G401 (cell line): ENCODE data around the gene TUBB. TPM values are rescaled to one million over a fixed set of nuclear protein-coding genes. Genes with fewer than 3 reads are reported as not detected.
"Not testable (repeated sequence)": the region's sequence is repeated elsewhere in the genome, so short reads cannot be mapped to it uniquely, and the experiment has no call there.

Experiments
- DNase-seq: peaks from one replicate; pipeline ENCODE4 v3.0.0-alpha.2; 2015; ENCODE audit warnings: low spot score
- in situ Hi-C: cut with HindIII; loops from 2 replicates; pipeline ENCODE4 v1.10.0; 2016; ENCODE audit warnings: low sequenced_read_pairs, mixed read lengths
- total RNA-seq: library from RNA; depleted of rRNA; stranded (reverse); fragments of >200 nt; shearing (Covaris generic); gene quantifications from 2 replicates; pipeline ENCODE4 v1.2.3, GENCODE V29; 2014

Gene TUBB
- total RNA-seq, 1 experiment from 2014 or later, result 575 TPM

- DNase-seq, result no peak
These were observed 32.2 kb downstream of the TUBB start for GRCh38 chr6:30752157-30752927.

GRCh38 chr6:30754631-30755030, 34.5 kb downstream of the TUBB start:
- DNase-seq, result no peak

More at GRCh38 chr6:30752157-30752927, 32.2 kb downstream of the TUBB start:
- in situ Hi-C loops, result no loop called here

GRCh38 chr6:30756405-30757003, 36.4 kb downstream of the TUBB start:
- DNase-seq, in situ Hi-C loops: not testable (repeated sequence)

More at GRCh38 chr6:30754631-30755030, 34.5 kb downstream of the TUBB start:
- in situ Hi-C loops, result no loop called here

GRCh38 chr6:30757261-30757904, 37.2 kb downstream of the TUBB start:
- in situ Hi-C loops, result no loop called here
- DNase-seq, result no peak

DNA sequence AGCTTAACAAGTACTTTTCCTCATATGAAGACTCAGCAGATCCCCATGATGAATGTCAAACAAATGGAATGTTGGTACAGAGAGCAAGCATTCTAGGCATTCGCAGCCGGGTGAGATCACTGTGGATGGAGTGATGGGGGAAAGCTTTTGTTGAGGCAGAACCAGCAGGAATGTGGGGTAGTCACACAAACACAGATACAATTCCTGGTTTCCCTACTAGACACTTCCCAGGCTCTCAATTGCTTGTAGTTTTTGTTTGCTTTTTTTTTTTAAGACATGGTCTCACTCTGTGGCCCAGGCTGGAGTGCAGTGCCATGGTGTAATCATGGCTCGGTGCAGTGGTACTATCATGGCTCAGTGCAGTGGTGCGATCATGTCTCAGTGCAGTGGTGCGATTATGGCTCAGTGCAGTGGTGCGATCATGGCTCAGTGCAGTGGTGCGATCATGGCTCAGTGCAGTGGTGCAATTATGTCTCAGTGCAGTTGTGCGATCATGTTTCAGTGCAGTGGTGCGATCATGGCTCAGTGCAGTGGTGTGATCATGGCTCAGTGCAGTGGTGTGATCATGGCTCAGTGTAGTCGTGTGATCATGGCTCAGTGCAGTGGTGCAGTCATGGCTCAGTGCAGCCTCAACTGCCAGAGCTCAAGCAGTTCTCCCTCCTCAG, 39.6 kb downstream of the TUBB start:
- DNase-seq, result no peak
- in situ Hi-C loops, result no loop called here

DNA sequence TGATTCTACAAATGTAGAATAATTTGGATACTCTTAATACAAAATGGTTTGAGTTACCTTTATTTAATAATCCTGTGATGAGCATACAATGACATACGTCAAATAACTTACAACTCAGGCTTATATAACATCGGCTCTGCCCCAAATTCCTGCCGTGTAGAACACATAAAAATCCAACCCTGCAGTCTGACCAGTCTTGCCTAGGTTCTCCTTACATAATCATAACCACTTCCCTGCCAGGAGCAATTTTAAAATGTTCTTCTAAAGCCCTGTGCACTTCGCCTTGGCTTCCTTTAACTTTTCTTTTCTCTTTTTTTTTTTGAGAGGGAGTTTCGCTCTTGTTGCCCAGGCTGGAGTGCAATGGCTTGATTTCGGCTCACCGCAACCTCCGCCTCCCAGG, 40.4 kb downstream of the TUBB start:
- in situ Hi-C loops, result no loop called here
- no peak for DNase-seq

DNA sequence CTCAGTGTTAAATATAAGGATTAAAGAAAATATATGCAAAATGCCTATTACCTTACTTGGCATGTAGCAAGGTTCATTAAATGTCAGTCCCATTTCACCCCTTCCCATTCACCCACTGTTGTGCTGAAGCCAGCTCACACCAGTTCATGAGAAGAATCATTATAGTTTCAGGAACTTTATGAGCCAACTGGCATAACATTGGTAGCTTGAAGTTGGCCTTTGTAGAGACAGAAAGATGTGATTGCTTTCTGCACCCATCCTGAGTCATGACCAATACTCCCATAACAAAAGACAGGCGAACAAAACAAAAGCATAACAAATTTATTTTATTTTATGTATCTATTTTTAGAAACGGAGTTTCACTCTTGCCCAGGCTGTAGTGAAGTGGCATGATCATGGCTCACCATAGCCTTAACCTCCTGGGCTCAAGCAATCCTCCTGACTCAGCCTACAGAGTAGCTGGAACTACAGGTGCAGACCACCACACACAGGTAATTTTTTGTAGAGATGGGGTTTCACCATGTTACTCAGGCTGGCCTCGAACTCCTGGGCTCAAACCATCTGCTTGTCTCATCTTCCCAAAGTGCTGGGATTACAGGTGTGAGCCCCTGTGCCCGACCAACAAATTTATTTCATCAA, 41.8 kb downstream of the TUBB start:
- no peak for DNase-seq
- in situ Hi-C loops, result no loop called here

GRCh38 chr6:30763155-30763617, 43.0 kb downstream of the TUBB start:
- DNase-seq, result no peak
- in situ Hi-C loops, result no loop called here

DNA sequence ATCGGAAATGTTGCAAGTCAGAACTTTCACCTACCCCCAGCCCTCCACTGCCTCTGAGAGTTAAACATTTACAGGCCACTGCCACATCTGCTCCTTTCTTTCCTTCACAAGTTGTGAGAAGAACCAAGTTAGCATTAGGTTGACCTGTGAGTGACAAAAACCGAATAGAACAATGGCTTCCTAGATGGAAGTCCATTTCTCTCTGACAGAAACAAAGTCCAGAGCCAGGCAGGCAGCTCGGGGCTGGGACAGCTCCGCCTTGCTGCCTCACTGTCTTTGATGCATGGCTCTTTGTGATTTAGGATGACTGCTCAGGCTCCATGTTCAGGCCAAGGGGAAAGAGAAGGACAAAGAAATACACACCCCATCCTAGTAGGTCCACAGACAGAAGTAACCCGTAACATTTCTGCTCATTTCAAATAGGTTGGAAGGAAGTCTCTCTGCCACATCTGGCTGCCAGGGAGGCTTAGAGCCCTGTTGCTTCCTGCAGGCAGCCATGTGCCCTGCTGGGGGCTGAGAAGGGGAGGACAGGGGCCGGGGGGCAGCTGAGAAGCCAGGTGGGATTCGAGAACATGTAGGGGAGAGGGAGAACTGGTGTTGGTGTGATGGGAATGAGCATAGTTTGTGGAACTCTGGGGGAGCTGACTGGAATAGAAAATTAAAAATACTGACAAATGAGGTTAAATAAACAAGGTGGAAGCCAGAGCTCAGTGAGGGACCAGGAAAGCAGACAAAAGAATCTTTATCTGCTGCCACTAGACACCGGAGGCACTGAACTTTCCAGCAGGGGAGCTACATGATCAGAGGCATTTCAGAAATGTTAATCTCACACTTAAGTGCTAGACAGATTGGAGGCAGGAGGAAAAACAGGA, 43.7 kb downstream of the TUBB start:
- DNase-seq, result peak; percentile 81
- in situ Hi-C loops, result no loop called here

DNA sequence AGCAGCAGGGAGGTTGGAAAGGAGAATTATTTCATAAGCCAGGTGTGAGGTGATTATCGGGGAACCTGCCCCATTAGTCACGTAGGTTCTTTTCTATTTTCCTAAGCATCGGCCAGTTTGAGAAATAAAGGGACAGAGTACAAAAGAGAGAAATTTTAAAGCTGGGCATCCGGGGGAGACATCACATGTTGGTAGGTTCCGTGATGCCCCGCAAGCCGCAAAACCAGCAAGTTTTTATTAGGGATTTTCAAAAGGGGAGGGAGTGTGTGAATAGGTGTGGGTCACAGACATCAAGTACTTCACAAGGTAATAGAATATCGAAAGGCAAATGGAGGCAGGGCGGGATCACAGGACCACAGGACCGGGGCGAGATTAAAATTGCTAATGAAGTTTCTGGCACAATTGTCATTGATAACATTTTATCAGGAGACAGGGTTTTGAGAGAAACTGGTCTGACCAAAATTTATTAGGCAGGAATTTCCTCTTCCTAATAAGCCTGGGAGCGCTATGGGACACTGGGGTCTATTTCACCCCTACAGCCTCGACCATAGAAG, 44.4 kb downstream of the TUBB start:
- peak; percentile 31 for DNase-seq
- in situ Hi-C loops, result not testable (repeated sequence)

- in situ Hi-C loops, result not testable (repeated sequence)
- peak; percentile 61 for DNase-seq
These were observed 45.3 kb downstream of the TUBB start for GRCh38 chr6:30765495-30765894.

DNA sequence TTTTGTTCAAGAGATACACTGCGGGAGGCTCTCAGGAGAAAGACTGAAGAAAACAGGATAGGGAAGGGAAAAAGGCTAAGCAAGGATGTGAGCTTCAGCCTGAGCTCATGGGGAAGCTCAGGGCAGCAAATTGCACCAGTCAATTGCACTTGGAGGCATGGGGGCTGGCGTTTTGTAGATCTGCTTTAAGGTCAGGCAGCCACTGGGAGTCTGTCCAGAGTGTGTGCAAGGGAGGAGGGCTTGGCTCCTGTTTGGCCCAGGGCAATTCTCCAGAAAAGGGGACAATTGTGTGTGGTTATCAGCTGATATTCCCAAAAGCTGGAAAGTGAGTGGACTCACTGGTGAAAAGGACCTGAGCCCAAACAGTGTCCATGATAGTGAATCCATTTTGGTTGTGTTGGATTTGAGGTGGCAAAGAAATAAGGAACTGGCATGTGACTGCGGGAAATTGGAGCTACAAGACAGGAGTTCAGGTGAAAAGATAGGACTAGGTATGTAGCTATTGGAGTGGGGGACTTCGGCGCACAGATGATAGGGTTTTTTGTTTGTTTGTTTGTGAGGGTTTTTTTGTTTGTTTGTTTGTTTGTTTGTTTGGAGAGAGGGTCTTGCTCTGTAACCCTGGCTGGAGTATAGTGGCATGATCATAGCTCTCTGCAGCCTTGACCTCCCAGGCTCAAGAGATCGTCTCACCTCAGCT, 46.5 kb downstream of the TUBB start:
- in situ Hi-C loops, result no loop called here
- no peak for DNase-seq

DNA sequence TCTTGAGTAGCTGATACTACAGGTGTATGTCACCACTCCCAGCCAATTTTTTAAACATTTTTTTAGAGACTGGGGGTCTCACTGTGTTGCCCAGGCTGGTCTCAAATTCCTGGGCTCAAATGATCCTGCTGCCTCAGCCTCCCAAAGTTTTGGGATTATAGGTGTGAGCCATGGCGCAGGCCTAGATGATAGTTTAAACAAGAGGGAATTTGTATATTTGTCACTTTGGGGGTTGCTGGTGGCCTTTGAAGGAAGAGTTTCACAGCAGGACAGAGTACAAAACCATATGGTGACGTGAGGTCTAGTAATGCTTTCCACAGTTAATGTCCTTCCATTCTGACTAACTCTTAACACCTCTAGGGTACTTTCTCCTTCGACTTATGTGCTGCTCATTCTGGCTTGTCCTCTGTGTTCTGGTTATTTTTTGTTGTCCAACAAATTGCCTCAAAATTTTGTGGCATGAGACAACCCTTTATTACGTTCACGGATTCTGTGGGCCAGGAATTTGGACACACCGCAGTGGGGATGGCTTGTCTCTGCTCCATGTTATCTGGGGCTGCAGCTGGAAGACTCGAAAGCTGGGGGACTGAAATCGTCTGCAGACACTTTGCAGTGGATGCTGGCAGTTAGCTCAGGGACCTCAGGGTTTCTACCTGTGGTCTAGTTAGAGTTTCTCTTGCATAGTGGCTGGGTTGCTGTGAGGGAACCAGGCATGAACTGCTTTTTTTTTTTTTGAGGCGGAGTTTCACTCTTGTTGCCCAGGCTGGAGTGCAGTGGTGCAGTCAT, 47.2 kb downstream of the TUBB start:
- in situ Hi-C loops, result no loop called here
- DNase-seq, result no peak

- no peak for DNase-seq
- in situ Hi-C loops, result no loop called here
These were observed 47.8 kb downstream of the TUBB start for GRCh38 chr6:30767944-30768301.

GRCh38 chr6:30768634-30769087, 48.5 kb downstream of the TUBB start:
- in situ Hi-C loops, result no loop called here
- no peak for DNase-seq

DNA sequence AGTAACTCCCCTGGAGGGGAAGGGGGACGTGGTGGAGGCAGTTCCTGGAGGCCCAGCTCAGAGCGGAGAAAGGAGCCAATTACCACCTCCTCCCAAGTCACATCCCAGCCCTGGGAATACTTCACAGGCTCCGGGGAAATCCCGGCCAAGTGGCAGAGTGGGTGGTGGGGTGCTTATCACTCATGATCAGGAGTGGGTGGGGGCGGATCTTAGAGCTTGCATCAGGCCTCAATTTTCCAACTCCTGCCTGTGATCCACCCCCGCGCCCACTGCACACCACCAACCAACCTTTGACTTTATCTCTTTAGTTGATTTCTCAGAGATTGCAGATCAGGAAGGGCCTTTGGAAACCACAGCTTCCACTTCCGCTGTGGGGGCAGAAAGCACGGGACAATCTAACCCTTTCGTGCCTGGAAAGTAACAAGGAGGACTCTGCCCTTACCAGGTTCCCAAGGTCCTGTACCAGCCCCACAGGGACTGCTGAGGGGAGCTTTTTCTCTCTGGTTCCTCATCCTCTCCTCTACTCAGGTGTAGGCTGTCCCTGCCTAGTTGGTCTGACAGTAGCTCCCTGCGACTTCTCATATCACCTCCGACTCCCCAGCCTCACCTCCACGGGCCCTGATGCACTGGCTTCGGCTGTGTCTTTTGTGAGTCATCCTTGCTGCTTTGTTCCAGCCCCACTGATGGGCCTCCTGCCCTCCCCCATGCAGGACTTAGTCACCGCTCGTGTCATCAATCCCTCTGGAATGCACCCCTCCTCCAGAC, 49.1 kb downstream of the TUBB start:
- in situ Hi-C loops, result no loop called here
- DNase-seq, result no peak
